Kidney (tissue), 14 donors: ENCODE data around the gene KRTAP5-8. TPM values are rescaled to one million over a fixed set of nuclear protein-coding genes. Genes with fewer than 3 reads are reported as not detected.

Experiments used
- DNase-seq, 5 donors: peaks; one replicate each; pipeline ENCODE4 v3.0.0-alpha.2; 2013 to 2020
- FAIRE-seq: peaks from 2 replicates; lab custom pipeline; 2012; peaks lifted over from hg19 to GRCh38; lab: Jason Lieb, UNC
- H3K27ac ChIP-seq, 2 donors: one replicate each; pipeline ENCODE4 v1.7.0; 2013; ENCODE audit warnings: low read depth in 2 of 2, low read length in 2 of 2, inconsistent platforms in 1 of 2
- H3K27me3 ChIP-seq: one replicate; pipeline ENCODE4 v1.7.1; 2013; ENCODE audit warnings: low read length, inconsistent platforms; ENCODE audit not compliant: control insufficient read depth, insufficient read depth
- H3K36me3 ChIP-seq, 3 donors: one replicate each; pipeline versions ENCODE4 v1.7.0 to v1.7.1; 2013; ENCODE audit warnings: low read length in 3 of 3, control low read depth in 1 of 3, inconsistent platforms in 1 of 3; ENCODE audit not compliant: insufficient read depth in 3 of 3, control insufficient read depth in 2 of 3
- H3K4me1 ChIP-seq, 3 donors: one replicate each; pipeline versions ENCODE4 v1.7.0 to v1.7.1; 2013; ENCODE audit warnings: low read length in 3 of 3, inconsistent platforms in 1 of 3, low read depth in 1 of 3; ENCODE audit not compliant: control insufficient read depth in 2 of 3, insufficient read depth in 2 of 3
- H3K4me3 ChIP-seq, 3 donors: one replicate each; pipeline versions ENCODE4 v1.7.0 to v1.8.1; 2013; ENCODE audit warnings: low read length in 3 of 3, control low read depth in 1 of 3, inconsistent platforms in 1 of 3
- H3K9ac ChIP-seq, 3 donors: one replicate each; pipeline versions ENCODE4 v1.7.0 to v1.7.1; 2013; ENCODE audit warnings: low read length in 3 of 3, control low read depth in 1 of 3, inconsistent platforms in 1 of 3
- H3K9me3 ChIP-seq, 3 donors: one replicate each; pipeline versions ENCODE4 v1.7.0 to v1.7.1; 2013; ENCODE audit warnings: low read length in 3 of 3, control low read depth in 1 of 3, inconsistent platforms in 1 of 3; ENCODE audit not compliant: control insufficient read depth in 2 of 3, insufficient read depth in 1 of 3
- intact Hi-C: fragments of 100-400 bp; cut with DNase I; formaldehyde crosslinking; loops from one replicate; pipeline ENCODE4 v1.11.1; 2022
- polyA plus RNA-seq: library from polyadenylated mRNA; stranded (reverse); fragments of 350-450 nt; fragmentation: Illumina TruSeq; extraction: RNeasy Lipid Tissue Mini Kit (QIAGEN cat#74804); gene quantifications from one replicate; pipeline ENCODE4 v1.2.3, GENCODE V29; 2014; ENCODE audit warnings: low read depth, low replicate concordance; ENCODE audit not compliant: insufficient read depth
- total RNA-seq: library from RNA; stranded (reverse); fragmentation: NEBNext Ultra II Directional; extraction: Animal tissue kit (Norgen Biotek cat#: 25700); gene quantifications from one replicate; pipeline ENCODE4 v1.2.1, GENCODE V29; 2021
- TF ChIP-seq, protein P1 (sequence below): IDR thresholded peaks from 3 replicates; pipeline ENCODE4 v1.5.1; 2012; ENCODE audit warnings: mild to moderate bottlenecking, moderate library complexity, borderline replicate concordance; ENCODE audit not compliant: insufficient read depth; ENCODE audit errors: extremely low read depth
- donor health status: control.
- donor health status: control.
- donor health status: control.
- donor health status: control.
- donor health status: control.
- donor health status: DM: yes; HTN: yes; CAD: no.
- donor health status: Normal renal cell carcinoma (clear cell type).

KRTAP5-8 gene
- total and polyA plus RNA-seq, 2 donors from 2014 or later, result 0.35 to 1.8 TPM

DNA sequence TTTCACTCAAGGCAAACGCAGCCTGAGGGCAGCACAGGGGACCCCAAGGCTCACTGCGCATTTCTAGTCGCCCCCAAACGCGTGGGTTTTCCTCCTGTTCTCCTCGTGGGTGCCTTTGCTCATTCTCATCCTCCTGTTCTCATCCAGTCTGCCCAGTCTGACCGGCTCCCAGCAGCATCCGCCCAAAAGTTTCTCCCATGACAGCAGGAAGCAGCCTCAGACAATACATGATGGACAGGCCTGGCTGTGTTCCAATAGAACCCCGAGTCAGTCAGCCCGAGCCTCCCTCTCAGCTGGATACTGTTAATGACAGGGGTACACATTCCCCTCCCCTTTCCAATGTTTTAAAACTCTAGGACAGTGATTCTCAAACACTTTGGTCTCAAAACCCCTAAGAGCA, 33.3 kb upstream of the KRTAP5-8 start:
- no peak for DNase-seq

GRCh38 chr11:71505001-71505400, 32.8 kb upstream of the KRTAP5-8 start:
- no peak overlapping the region for H3K4me3 ChIP-seq
- H3K9ac ChIP-seq, result no peak overlapping the region
- H3K27me3 ChIP-seq, result no peaks in the 10 kb centered on the region
- no peaks in the 10 kb centered on the region for H3K4me1 ChIP-seq
- H3K27ac ChIP-seq, result no peak overlapping the region
- DNase-seq (no peak), FAIRE-seq (no peak)
- intact Hi-C loops, result no loop called here
- TF ChIP-seq, protein P1, sequence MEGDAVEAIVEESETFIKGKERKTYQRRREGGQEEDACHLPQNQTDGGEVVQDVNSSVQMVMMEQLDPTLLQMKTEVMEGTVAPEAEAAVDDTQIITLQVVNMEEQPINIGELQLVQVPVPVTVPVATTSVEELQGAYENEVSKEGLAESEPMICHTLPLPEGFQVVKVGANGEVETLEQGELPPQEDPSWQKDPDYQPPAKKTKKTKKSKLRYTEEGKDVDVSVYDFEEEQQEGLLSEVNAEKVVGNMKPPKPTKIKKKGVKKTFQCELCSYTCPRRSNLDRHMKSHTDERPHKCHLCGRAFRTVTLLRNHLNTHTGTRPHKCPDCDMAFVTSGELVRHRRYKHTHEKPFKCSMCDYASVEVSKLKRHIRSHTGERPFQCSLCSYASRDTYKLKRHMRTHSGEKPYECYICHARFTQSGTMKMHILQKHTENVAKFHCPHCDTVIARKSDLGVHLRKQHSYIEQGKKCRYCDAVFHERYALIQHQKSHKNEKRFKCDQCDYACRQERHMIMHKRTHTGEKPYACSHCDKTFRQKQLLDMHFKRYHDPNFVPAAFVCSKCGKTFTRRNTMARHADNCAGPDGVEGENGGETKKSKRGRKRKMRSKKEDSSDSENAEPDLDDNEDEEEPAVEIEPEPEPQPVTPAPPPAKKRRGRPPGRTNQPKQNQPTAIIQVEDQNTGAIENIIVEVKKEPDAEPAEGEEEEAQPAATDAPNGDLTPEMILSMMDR, result no peak
- H3K36me3 ChIP-seq, result peaks cover 0 to 6% (median 0%) of the 10 kb centered on the region in 3 donors
- peaks cover 0 to 5% (median 0%) of the 10 kb centered on the region in 3 donors for H3K9me3 ChIP-seq

More for the DNA sequence above, 33.3 kb upstream of the KRTAP5-8 start:
- H3K27ac ChIP-seq, result no peak overlapping the region
- H3K9ac ChIP-seq, result no peak overlapping the region
- peaks cover 0 to 6% (median 0%) of the 10 kb centered on the region in 3 donors for H3K36me3 ChIP-seq
- no peaks in the 10 kb centered on the region for H3K27me3 ChIP-seq
- H3K4me1 ChIP-seq, result no peaks in the 10 kb centered on the region
- intact Hi-C loops, result no loop called here
- TF ChIP-seq, protein P1, result no peak
- H3K4me3 ChIP-seq, result no peak overlapping the region
- peaks cover 0 to 2% (median 0%) of the 10 kb centered on the region in 3 donors for H3K9me3 ChIP-seq
- FAIRE-seq, result no peak

- no peak overlapping the region for H3K4me3 ChIP-seq
- no peaks in the 10 kb centered on the region for H3K27me3 ChIP-seq
- H3K27ac ChIP-seq, result no peak overlapping the region
- no peaks in the 10 kb centered on the region for H3K4me1 ChIP-seq
- no peak for FAIRE-seq
- DNase-seq, result no peak
- intact Hi-C loops, result no loop called here
- peaks cover 0 to 12% (median 0%) of the 10 kb centered on the region in 3 donors for H3K9me3 ChIP-seq
- TF ChIP-seq, protein P1, result no peak
- peaks cover 0 to 6% (median 0%) of the 10 kb centered on the region in 3 donors for H3K36me3 ChIP-seq
- no peak overlapping the region for H3K9ac ChIP-seq
Measured at GRCh38 chr11:71505781-71506180, 32.0 kb upstream of the KRTAP5-8 start.

DNA sequence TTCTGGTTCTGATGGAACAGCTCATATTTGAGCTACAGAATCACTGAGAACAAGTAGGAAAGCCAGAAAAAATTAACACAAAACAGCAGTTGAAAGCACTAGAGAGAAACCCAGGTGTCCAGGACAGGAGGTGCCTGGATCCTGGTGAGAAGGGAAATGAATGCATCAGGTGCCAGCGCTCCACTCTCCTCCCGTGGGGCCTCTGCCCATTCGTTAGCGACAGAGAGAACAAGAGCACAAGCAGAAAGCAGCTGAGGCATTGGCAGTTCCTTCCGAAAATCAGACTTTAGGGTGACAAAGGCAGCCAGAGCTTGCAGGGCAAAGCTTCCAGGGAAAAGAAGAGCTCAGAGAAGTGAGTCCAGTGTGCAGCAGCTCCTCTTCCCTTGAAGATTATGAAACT, 30.7 kb upstream of the KRTAP5-8 start:
- Histone ChIP-seq H3K9me3 (peaks cover 0 to 12% (median 0%) of the 10 kb centered on the region in 3 donors), H3K9ac (no peak overlapping the region), H3K4me3 (no peak overlapping the region), H3K36me3 (peaks cover 0 to 6% (median 0%) of the 10 kb centered on the region in 3 donors), H3K27me3 (no peaks in the 10 kb centered on the region), H3K27ac (no peak overlapping the region), H3K4me1 (no peaks in the 10 kb centered on the region)
- intact Hi-C loops, result no loop called here
- FAIRE-seq (no peak), DNase-seq (no peak)
- TF ChIP-seq, protein P1, result no peak
